Glutamatergic neuron (in vitro differentiated cells): ENCODE results near the gene LOXL3. TPM values are rescaled to one million over a fixed set of nuclear protein-coding genes. Genes with fewer than 3 reads are reported as not detected.

ENCODE experiments used
- DNase-seq: peaks from one replicate; pipeline ENCODE4 v3.0.0; 2022
- H3K27ac Mint-ChIP-seq: one replicate; pipeline ENCODE4 v1.8.0; 2020; ENCODE audit warnings: mild to moderate bottlenecking, mixed read lengths, inconsistent platforms; ENCODE audit not compliant: unreplicated experiment
- H3K27me3 Mint-ChIP-seq: one replicate; pipeline ENCODE4 v1.8.0; 2020; ENCODE audit warnings: mild to moderate bottlenecking, moderate library complexity, mixed read lengths, inconsistent platforms; ENCODE audit not compliant: unreplicated experiment
- H3K36me3 Mint-ChIP-seq: one replicate; pipeline ENCODE4 v1.8.0; 2020; ENCODE audit warnings: mild to moderate bottlenecking, mixed read lengths, inconsistent platforms; ENCODE audit not compliant: unreplicated experiment
- H3K4me1 Mint-ChIP-seq: one replicate; pipeline ENCODE4 v1.8.0; 2020; ENCODE audit warnings: mild to moderate bottlenecking, low read depth, mixed read lengths, inconsistent platforms; ENCODE audit not compliant: unreplicated experiment
- H3K4me3 Mint-ChIP-seq: one replicate; pipeline ENCODE4 v1.8.0; 2020; ENCODE audit warnings: mild to moderate bottlenecking, mixed read lengths, inconsistent platforms; ENCODE audit not compliant: unreplicated experiment
- H3K9me3 Mint-ChIP-seq: one replicate; pipeline ENCODE4 v1.8.0; 2020; ENCODE audit warnings: mild to moderate bottlenecking, moderate library complexity, mixed read lengths, inconsistent platforms; ENCODE audit not compliant: unreplicated experiment
- total RNA-seq: library from RNA; stranded (reverse); fragmentation: NEBNext Ultra II Directional; extraction: Animal tissue kit (Norgen Biotek cat#: 25700); gene quantifications from one replicate; pipeline ENCODE4 v1.2.1, GENCODE V29; 2021; ENCODE audit not compliant: unreplicated experiment
- TF ChIP-seq, protein P1 (sequence below): fragments of 200-600 bp; sonication (generic); IDR thresholded peaks from one replicate; pipeline ENCODE4 v1.5.0; 2021; ENCODE audit not compliant: partially characterized antibody, unreplicated experiment

Gene LOXL3
- total RNA-seq, 1 donor from 2014 or later: 64.2 TPM

DNA sequence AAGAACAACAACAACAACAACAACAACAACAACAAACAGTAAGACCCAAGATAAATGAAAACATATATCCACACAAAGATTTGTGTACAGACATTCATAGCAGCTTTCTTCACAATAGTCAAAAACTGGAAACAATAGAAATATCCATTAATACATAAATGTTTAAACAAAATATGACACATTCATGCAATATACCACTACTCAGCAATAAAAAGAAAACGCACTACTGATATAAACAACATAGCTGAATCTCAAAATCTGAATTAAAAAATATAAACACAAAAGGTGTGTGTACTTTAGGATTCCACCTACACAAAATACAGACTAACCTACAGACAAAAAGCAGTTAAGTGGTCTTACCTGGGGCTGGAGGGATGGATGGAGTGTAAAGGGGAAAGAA, 42.8 kb upstream of the LOXL3 start:
- TF ChIP-seq, protein P1, sequence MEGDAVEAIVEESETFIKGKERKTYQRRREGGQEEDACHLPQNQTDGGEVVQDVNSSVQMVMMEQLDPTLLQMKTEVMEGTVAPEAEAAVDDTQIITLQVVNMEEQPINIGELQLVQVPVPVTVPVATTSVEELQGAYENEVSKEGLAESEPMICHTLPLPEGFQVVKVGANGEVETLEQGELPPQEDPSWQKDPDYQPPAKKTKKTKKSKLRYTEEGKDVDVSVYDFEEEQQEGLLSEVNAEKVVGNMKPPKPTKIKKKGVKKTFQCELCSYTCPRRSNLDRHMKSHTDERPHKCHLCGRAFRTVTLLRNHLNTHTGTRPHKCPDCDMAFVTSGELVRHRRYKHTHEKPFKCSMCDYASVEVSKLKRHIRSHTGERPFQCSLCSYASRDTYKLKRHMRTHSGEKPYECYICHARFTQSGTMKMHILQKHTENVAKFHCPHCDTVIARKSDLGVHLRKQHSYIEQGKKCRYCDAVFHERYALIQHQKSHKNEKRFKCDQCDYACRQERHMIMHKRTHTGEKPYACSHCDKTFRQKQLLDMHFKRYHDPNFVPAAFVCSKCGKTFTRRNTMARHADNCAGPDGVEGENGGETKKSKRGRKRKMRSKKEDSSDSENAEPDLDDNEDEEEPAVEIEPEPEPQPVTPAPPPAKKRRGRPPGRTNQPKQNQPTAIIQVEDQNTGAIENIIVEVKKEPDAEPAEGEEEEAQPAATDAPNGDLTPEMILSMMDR: no peak
- Mint-ChIP-seq H3K4me1 (peaks cover 13% of the 10 kb centered on the region), H3K9me3 (peaks cover 7% of the 10 kb centered on the region), H3K36me3 (no peaks in the 10 kb centered on the region), H3K27me3 (peaks cover 8% of the 10 kb centered on the region), H3K4me3 (peak overlapping the region; percentile 55), H3K27ac (peak overlapping the region; percentile 56)
- DNase-seq: no peak

GRCh38 chr2:74593826-74594772, 40.4 kb upstream of the LOXL3 start:
- no peak overlapping the region for H3K27ac Mint-ChIP-seq
- DNase-seq: no peak

DNA sequence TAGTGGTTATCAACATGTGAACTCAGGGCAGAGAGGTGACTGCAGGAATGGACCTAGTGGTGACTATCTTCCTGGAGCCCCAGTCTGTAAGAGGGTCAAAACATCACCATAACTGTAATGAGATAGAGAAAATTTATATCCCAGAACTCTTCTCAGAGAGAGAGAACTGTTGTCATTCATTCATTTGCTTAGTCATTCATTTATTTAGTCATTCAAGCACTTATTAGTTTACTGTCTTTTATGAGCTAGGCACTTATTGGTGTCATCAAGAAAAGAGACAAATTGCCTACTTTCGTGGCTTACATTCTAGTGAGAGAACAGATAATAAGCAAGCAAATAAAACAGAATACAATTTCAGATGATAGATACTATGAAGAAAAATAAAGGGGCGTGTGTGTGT, 34.9 kb upstream of the LOXL3 start:
- H3K9me3 Mint-ChIP-seq: no peaks in the 10 kb centered on the region
- peaks cover 12% of the 10 kb centered on the region for H3K4me1 Mint-ChIP-seq
- no peaks in the 10 kb centered on the region for H3K27me3 Mint-ChIP-seq
- no peaks in the 10 kb centered on the region for H3K36me3 Mint-ChIP-seq
- TF ChIP-seq, protein P1: no peak
- no peak overlapping the region for H3K27ac Mint-ChIP-seq
- H3K4me3 Mint-ChIP-seq: no peak overlapping the region
- DNase-seq: no peak

More at GRCh38 chr2:74593826-74594772, 40.4 kb upstream of the LOXL3 start:
- peaks cover 21% of the 10 kb centered on the region for H3K4me1 Mint-ChIP-seq
- no peak overlapping the region for H3K4me3 Mint-ChIP-seq
- no peaks in the 10 kb centered on the region for H3K36me3 Mint-ChIP-seq
- TF ChIP-seq, protein P1: no peak
- H3K27me3 Mint-ChIP-seq: peaks cover 8% of the 10 kb centered on the region
- H3K9me3 Mint-ChIP-seq: peaks cover 7% of the 10 kb centered on the region

GRCh38 chr2:74587664-74588277, 34.0 kb upstream of the LOXL3 start:
- peaks cover 3% of the 10 kb centered on the region for H3K27me3 Mint-ChIP-seq
- no peaks in the 10 kb centered on the region for H3K9me3 Mint-ChIP-seq
- no peaks in the 10 kb centered on the region for H3K36me3 Mint-ChIP-seq
- H3K4me1 Mint-ChIP-seq: peaks cover 12% of the 10 kb centered on the region
- H3K4me3 Mint-ChIP-seq: no peak overlapping the region
- no peak overlapping the region for H3K27ac Mint-ChIP-seq
- TF ChIP-seq, protein P1: peak; percentile 57
- DNase-seq: peak; percentile 68
